Calu3 (cell line): Measurements from ENCODE around the gene RHBDL1. TPM values are rescaled to one million over a fixed set of nuclear protein-coding genes. Genes with fewer than 3 reads are reported as not detected.

Experiments
- BruUV-seq: library from RNA; stranded (reverse); fragments of 400-500 nt; replicated peaks from 2 replicates; lab custom pipeline; 2021; lab: Mats Ljungman, UMichigan
- CTCF ChIA-PET: fragments of 300-600 bp; sonication (Branson Sonifier 250); formaldehyde crosslinking; loops from one replicate; lab custom pipeline; 2022; ENCODE audit warnings: antibody characterized with exemption; lab: Charles Lee
- DNase-seq: peaks from one replicate; pipeline ENCODE4 v3.0.0; 2022
- H3K27ac Mint-ChIP-seq: one replicate; pipeline ENCODE4 v1.8.0; 2022; ENCODE audit warnings: mixed read lengths; ENCODE audit not compliant: unreplicated experiment
- H3K27me3 Mint-ChIP-seq: one replicate; pipeline ENCODE4 v1.8.0; 2022; ENCODE audit warnings: mixed read lengths; ENCODE audit not compliant: unreplicated experiment
- H3K36me3 Mint-ChIP-seq: one replicate; pipeline ENCODE4 v1.8.0; 2022; ENCODE audit warnings: mild to moderate bottlenecking, moderate library complexity, mixed read lengths; ENCODE audit not compliant: insufficient read depth, unreplicated experiment
- H3K4me1 Mint-ChIP-seq: one replicate; pipeline ENCODE4 v1.8.0; 2022; ENCODE audit warnings: mild to moderate bottlenecking, low read depth, mixed read lengths; ENCODE audit not compliant: unreplicated experiment
- H3K4me3 Mint-ChIP-seq: one replicate; pipeline ENCODE4 v1.8.0; 2022; ENCODE audit warnings: mild to moderate bottlenecking, low read depth, moderate library complexity, mixed read lengths; ENCODE audit not compliant: unreplicated experiment
- H3K9me3 Mint-ChIP-seq: one replicate; pipeline ENCODE4 v1.8.0; 2022; ENCODE audit warnings: low read depth, mixed read lengths; ENCODE audit not compliant: unreplicated experiment
- intact Hi-C: fragments of 100-400 bp; cut with micrococcal nuclease; formaldehyde crosslinking; loops from one replicate; pipeline ENCODE4 v1.10.0; 2022; ENCODE audit not compliant: unreplicated experiment
- total RNA-seq: library from RNA; stranded (reverse); gene quantifications from 2 replicates; pipeline ENCODE4 v1.2.3, GENCODE V29; 2022
- TF ChIP-seq, protein P1 (sequence below): fragments of 200-600 bp; IDR thresholded peaks from one replicate; pipeline ENCODE4 v1.8.0; 2022; ENCODE audit warnings: antibody characterized with exemption; ENCODE audit not compliant: unreplicated experiment

Gene RHBDL1
- total RNA-seq, 1 experiment from 2014 or later, result 2.6 TPM

DNA sequence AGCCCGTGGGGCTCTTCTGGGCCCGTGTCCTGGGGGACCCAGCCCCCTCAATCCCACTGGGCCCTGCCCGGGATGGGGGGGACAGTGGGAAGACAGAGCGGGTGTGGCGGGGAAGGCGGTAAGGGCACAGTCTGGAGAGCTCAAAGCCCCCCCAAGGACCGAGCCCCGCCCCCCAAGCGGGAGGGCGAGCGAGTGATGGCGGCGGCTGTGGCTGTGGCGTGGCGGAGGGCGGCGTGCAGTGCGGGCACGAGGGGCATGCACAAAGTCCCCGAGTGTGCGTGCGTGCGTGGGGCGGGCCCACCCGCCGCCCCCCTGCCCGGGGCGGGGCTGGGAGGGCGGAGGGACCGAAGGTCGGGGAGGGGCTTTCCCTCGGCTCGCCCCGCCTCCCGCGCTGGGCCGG lies 18.3 kb downstream of the RHBDL1 start:
- H3K36me3 Mint-ChIP-seq, result peaks cover 41% of the 10 kb centered on the region

DNA sequence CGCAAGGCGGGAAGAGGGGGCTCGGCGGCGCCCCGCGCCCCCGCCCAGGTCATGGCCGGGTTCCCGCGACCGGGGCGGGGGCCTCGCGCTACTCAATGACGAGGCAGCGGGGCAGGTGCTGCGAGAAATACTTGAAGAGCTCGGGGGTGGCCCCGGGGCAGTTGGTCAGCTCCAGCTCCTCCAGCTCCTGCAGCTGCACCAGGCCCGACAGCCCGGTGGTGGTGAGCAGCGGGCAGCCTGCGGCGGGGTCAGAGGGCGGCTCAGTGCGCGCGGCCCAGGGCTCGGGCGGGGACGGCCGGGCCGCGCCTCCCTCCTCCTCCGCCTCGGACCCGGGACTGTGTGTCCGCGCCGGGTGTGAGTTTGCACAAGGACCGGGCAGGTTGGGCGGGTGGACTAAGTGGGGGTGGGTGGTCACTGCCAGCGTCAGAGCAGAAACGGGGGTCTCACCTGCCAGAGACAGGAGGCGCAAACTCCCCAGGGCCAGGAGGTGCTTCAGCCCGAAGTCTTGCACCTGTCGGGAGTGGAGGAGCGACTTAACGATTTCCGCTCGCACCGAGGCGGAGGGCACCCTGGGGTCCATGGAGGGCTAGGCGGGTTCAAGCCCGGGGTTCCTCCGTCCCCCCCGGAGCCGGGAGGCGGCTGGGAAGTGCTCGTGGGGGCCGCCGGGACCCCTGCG lies 18.9 kb downstream of the RHBDL1 start:
- no TSS peak for BruUV-seq
- DNase-seq, result no peak
- CTCF ChIA-PET, result interaction anchor here (0.5 to 1.8 kb wide), 3 partner anchors 13 to 1154 kb away, joined by 3 to 4 read pairs (median 4); no protein-coding TSS in a partner anchor
- TF ChIP-seq, protein P1, sequence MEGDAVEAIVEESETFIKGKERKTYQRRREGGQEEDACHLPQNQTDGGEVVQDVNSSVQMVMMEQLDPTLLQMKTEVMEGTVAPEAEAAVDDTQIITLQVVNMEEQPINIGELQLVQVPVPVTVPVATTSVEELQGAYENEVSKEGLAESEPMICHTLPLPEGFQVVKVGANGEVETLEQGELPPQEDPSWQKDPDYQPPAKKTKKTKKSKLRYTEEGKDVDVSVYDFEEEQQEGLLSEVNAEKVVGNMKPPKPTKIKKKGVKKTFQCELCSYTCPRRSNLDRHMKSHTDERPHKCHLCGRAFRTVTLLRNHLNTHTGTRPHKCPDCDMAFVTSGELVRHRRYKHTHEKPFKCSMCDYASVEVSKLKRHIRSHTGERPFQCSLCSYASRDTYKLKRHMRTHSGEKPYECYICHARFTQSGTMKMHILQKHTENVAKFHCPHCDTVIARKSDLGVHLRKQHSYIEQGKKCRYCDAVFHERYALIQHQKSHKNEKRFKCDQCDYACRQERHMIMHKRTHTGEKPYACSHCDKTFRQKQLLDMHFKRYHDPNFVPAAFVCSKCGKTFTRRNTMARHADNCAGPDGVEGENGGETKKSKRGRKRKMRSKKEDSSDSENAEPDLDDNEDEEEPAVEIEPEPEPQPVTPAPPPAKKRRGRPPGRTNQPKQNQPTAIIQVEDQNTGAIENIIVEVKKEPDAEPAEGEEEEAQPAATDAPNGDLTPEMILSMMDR, result no peak
- Mint-ChIP-seq H3K4me3 (peak overlapping the region; percentile 59), H3K9me3 (no peaks in the 10 kb centered on the region), H3K36me3 (peaks cover 35% of the 10 kb centered on the region), H3K27me3 (peaks cover 82% of the 10 kb centered on the region), H3K27ac (no peak overlapping the region), H3K4me1 (peaks cover 9% of the 10 kb centered on the region)
- intact Hi-C loops, result no loop called here

More for the DNA sequence above, 18.3 kb downstream of the RHBDL1 start:
- Mint-ChIP-seq H3K9me3 (no peaks in the 10 kb centered on the region), H3K27ac (no peak overlapping the region), H3K27me3 (peaks cover 76% of the 10 kb centered on the region), H3K4me1 (peaks cover 9% of the 10 kb centered on the region), H3K4me3 (peak overlapping the region; percentile 59)
- CTCF ChIA-PET, result no interaction called here
- DNase-seq, result no peak
- TF ChIP-seq, protein P1, result no peak
- intact Hi-C loops, result no loop called here
- no TSS peak for BruUV-seq

DNA sequence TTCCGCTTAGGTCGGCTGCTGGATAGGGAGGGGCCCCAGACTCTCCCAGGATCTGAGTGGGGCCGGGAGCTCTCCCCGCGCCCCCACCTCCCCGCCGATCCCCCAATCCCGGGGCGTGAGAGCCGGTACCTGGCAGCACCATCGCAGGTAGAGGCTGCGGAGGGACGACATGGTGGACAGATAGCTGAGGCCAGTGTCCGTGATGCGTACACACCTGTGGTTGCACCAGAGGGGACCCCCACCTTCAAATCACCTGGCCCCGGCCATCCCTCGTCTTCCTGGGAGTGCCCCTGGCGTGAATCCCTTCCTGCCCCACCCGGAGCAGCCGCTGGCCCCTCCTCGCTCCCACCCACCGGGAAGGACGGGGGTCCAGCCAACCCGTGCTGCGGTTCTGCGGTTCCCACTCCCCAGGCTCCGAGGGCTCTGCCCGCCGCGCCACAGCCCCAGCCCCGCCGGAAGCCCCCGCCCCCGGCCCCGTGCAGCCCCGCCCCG lies 19.4 kb downstream of the RHBDL1 start:
- no peak overlapping the region for H3K27ac Mint-ChIP-seq
- H3K9me3 Mint-ChIP-seq, result no peaks in the 10 kb centered on the region
- BruUV-seq, result no TSS peak
- TF ChIP-seq, protein P1, result no peak
- peaks cover 30% of the 10 kb centered on the region for H3K36me3 Mint-ChIP-seq
- H3K27me3 Mint-ChIP-seq, result peaks cover 87% of the 10 kb centered on the region
- CTCF ChIA-PET, result interaction anchor here (0.5 to 1.8 kb wide), 3 partner anchors 12 to 1154 kb away, joined by 3 to 4 read pairs (median 4); no protein-coding TSS in a partner anchor
- peak overlapping the region; percentile 59 for H3K4me3 Mint-ChIP-seq
- peaks cover 9% of the 10 kb centered on the region for H3K4me1 Mint-ChIP-seq
- DNase-seq, result no peak
- intact Hi-C loops, result no loop called here

DNA sequence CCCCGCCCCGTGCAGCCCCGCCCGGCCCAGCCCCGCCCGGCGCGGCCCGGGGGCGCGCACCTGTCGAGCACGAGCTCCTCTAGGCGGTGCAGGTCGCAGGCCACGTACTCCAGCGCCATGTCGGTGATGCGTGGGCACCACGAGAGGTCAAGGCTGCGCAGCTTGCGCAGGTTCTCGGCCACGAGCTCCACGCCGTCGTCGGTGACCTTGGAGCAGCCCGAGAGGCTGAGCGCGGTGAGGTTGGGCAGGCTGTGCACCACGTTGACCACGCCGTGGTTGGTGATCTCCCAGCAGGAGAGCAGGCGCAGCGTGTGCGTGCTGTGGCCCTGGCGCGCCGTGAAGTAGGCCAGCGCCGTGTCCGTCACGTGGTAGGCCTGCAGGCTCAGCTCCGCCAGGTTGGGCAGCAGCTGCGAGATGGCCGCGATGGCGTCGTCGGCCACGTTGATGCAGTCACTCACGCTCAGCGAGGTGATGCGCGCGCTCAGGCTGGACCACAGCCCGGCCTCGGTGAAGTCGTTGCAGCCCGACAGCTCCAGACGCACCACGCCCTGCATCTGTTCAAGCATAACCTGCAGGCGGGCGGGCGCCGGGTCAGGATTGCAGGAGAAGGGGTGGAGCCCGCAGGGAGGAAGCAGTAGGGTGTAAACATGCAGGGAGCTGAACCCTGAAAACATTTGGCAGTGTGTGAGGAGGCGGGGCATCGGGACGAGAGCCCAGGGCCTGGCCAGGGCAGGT lies 20.1 kb downstream of the RHBDL1 start:
- peaks cover 94% of the 10 kb centered on the region for H3K27me3 Mint-ChIP-seq
- H3K36me3 Mint-ChIP-seq, result peaks cover 24% of the 10 kb centered on the region
- TF ChIP-seq, protein P1, result no peak
- no peak overlapping the region for H3K27ac Mint-ChIP-seq
- peak overlapping the region; percentile 59 for H3K4me3 Mint-ChIP-seq
- BruUV-seq, result no TSS peak
- CTCF ChIA-PET, result interaction anchor here (0.6 to 1.8 kb wide), 3 partner anchors 11 to 1327 kb away, joined by 4 to 5 read pairs (median 4); no protein-coding TSS in a partner anchor
- intact Hi-C loops, result no loop called here
- DNase-seq, result peak; percentile 60
- peaks cover 9% of the 10 kb centered on the region for H3K4me1 Mint-ChIP-seq
- no peaks in the 10 kb centered on the region for H3K9me3 Mint-ChIP-seq
